Progenitor cell of endocrine pancreas (in vitro differentiated cells): ENCODE results near the gene UBA52. TPM values are rescaled to one million over a fixed set of nuclear protein-coding genes. Genes with fewer than 3 reads are reported as not detected.

Experiments
- DNase-seq: peaks from one replicate; pipeline ENCODE4 v3.0.0; 2021; ENCODE audit warnings: low spot score; ENCODE audit not compliant: unreplicated experiment
- H3K27ac Mint-ChIP-seq: 2 replicates; pipeline ENCODE4 v1.8.0; 2021; ENCODE audit warnings: mild to moderate bottlenecking, moderate library complexity, mixed read lengths
- H3K27me3 Mint-ChIP-seq: 2 replicates; pipeline ENCODE4 v1.8.0; 2021; ENCODE audit warnings: mixed read lengths
- H3K36me3 Mint-ChIP-seq: 2 replicates; pipeline ENCODE4 v1.8.0; 2022; ENCODE audit warnings: mixed read lengths; ENCODE audit not compliant: insufficient read depth
- H3K4me1 Mint-ChIP-seq: 2 replicates; pipeline ENCODE4 v1.8.0; 2021; ENCODE audit warnings: low read depth, mixed read lengths
- H3K4me3 Mint-ChIP-seq: 2 replicates; pipeline ENCODE4 v1.8.0; 2021; ENCODE audit warnings: low read depth, mild to moderate bottlenecking, moderate library complexity, mixed read lengths
- H3K9me3 Mint-ChIP-seq: 2 replicates; pipeline ENCODE4 v1.8.0; 2021; ENCODE audit warnings: low read depth, mixed read lengths
- CTCF ChIP-seq: fragments of 200-600 bp; sonication (generic); IDR thresholded peaks from one replicate; pipeline ENCODE4 v1.5.0; 2021; ENCODE audit warnings: antibody characterized with exemption, mild to moderate bottlenecking; ENCODE audit not compliant: unreplicated experiment
- total RNA-seq: library from RNA; stranded (reverse); gene quantifications from 2 replicates; pipeline ENCODE4 v1.2.1, GENCODE V29; 2021

Gene UBA52
- total RNA-seq, 1 donor from 2014 or later: 968 TPM

GRCh38 chr19:18607226-18608101 is 35.8 kb downstream of the UBA52 start:
- peaks cover 25% of the 10 kb centered on the region for H3K4me1 Mint-ChIP-seq
- DNase-seq: no peak
- H3K27ac Mint-ChIP-seq: no peak overlapping the region
- H3K36me3 Mint-ChIP-seq: no peaks in the 10 kb centered on the region
- TF ChIP-seq CTCF: no peak
- no peak overlapping the region for H3K4me3 Mint-ChIP-seq
- no peaks in the 10 kb centered on the region for H3K9me3 Mint-ChIP-seq
- peaks cover 64% of the 10 kb centered on the region for H3K27me3 Mint-ChIP-seq

GRCh38 chr19:18608102-18608804 is 36.6 kb downstream of the UBA52 start:
- Mint-ChIP-seq H3K27ac (no peak overlapping the region), H3K36me3 (no peaks in the 10 kb centered on the region), H3K4me1 (peaks cover 26% of the 10 kb centered on the region), H3K4me3 (no peak overlapping the region), H3K9me3 (no peaks in the 10 kb centered on the region), H3K27me3 (peaks cover 60% of the 10 kb centered on the region)
- no peak for DNase-seq
- TF ChIP-seq CTCF: no peak

GRCh38 chr19:18608805-18609716 is 37.4 kb downstream of the UBA52 start:
- DNase-seq: no peak
- Mint-ChIP-seq H3K4me1 (peaks cover 27% of the 10 kb centered on the region), H3K9me3 (no peaks in the 10 kb centered on the region), H3K4me3 (no peak overlapping the region), H3K36me3 (no peaks in the 10 kb centered on the region), H3K27me3 (peaks cover 67% of the 10 kb centered on the region), H3K27ac (no peak overlapping the region)
- TF ChIP-seq CTCF: no peak

- Mint-ChIP-seq H3K4me3 (no peak overlapping the region), H3K4me1 (peaks cover 27% of the 10 kb centered on the region), H3K27ac (no peak overlapping the region), H3K27me3 (peaks cover 67% of the 10 kb centered on the region), H3K9me3 (no peaks in the 10 kb centered on the region), H3K36me3 (no peaks in the 10 kb centered on the region)
- TF ChIP-seq CTCF: no peak
- DNase-seq: no peak
Observed at GRCh38 chr19:18609717-18610051, 38.0 kb downstream of the UBA52 start.

GRCh38 chr19:18610245-18610555 is 38.5 kb downstream of the UBA52 start:
- TF ChIP-seq CTCF: no peak
- Mint-ChIP-seq H3K4me1 (peaks cover 27% of the 10 kb centered on the region), H3K4me3 (no peak overlapping the region), H3K36me3 (no peaks in the 10 kb centered on the region), H3K9me3 (no peaks in the 10 kb centered on the region), H3K27me3 (peaks cover 67% of the 10 kb centered on the region), H3K27ac (no peak overlapping the region)
- no peak for DNase-seq
